GM18499 (cell line): ENCODE data around the gene DNM2.

Source experiments
- ATAC-seq: cut with Tn5 transposase; IDR thresholded peaks from one replicate; pipeline ENCODE4 v1.9.1; 2021; ENCODE audit warnings: moderate number of reproducible peaks; ENCODE audit not compliant: insufficient read depth, unreplicated experiment

DNM2 gene

GRCh38 chr19:10809651-10810285, 91.9 kb downstream of the DNM2 start:
- no peak for ATAC-seq

- ATAC-seq = no peak
Observed at GRCh38 chr19:10811391-10812111, 93.7 kb downstream of the DNM2 start.

GRCh38 chr19:10812196-10812595, 94.3 kb downstream of the DNM2 start:
- ATAC-seq = no peak

GRCh38 chr19:10812902-10813404, 95.1 kb downstream of the DNM2 start:
- ATAC-seq = no peak

- no peak for ATAC-seq
Observed at GRCh38 chr19:10815007-10815536, 97.2 kb downstream of the DNM2 start.

GRCh38 chr19:10815969-10816644, 98.2 kb downstream of the DNM2 start:
- ATAC-seq = no peak

- no peak for ATAC-seq
Observed at GRCh38 chr19:10816691-10817090, 98.8 kb downstream of the DNM2 start.

- no peak for ATAC-seq
Observed at GRCh38 chr19:10817291-10818038, 99.6 kb downstream of the DNM2 start.

- no peak for ATAC-seq
Observed at GRCh38 chr19:10818301-10819123, 100.6 kb downstream of the DNM2 start.

- ATAC-seq = no peak
Observed at GRCh38 chr19:10819124-10820060, 101.5 kb downstream of the DNM2 start.

GRCh38 chr19:10820173-10820572, 102.3 kb downstream of the DNM2 start:
- no peak for ATAC-seq

- ATAC-seq = no peak
Observed at GRCh38 chr19:10823690-10824089, 105.8 kb downstream of the DNM2 start.

- ATAC-seq = no peak
Observed at GRCh38 chr19:10826231-10826630, 108.4 kb downstream of the DNM2 start.

- no peak for ATAC-seq
Observed at GRCh38 chr19:10826846-10827245, 109.0 kb downstream of the DNM2 start.

- no peak for ATAC-seq
Observed at GRCh38 chr19:10828981-10829821, 111.3 kb downstream of the DNM2 start.

GRCh38 chr19:10829967-10830366, 112.1 kb downstream of the DNM2 start:
- no peak for ATAC-seq

- ATAC-seq = no peak
Observed at GRCh38 chr19:10830370-10830769, 112.5 kb downstream of the DNM2 start.
